Endothelial cell (in vitro differentiated cells): ENCODE results near the gene CCDC116. TPM values are rescaled to one million over a fixed set of nuclear protein-coding genes. Genes with fewer than 3 reads are reported as not detected.

Source experiments
- DNase-seq: peaks from one replicate; pipeline ENCODE4 v3.0.0; 2021; ENCODE audit warnings: low spot score
- H3K27ac Mint-ChIP-seq: one replicate; pipeline ENCODE4 v1.8.0; 2021; ENCODE audit warnings: mixed read lengths, inconsistent platforms; ENCODE audit not compliant: unreplicated experiment
- H3K27me3 Mint-ChIP-seq: one replicate; pipeline ENCODE4 v1.8.0; 2021; ENCODE audit warnings: mild to moderate bottlenecking, moderate library complexity, mixed read lengths, inconsistent platforms; ENCODE audit not compliant: unreplicated experiment
- H3K36me3 Mint-ChIP-seq: one replicate; pipeline ENCODE4 v1.8.0; 2021; ENCODE audit warnings: mild to moderate bottlenecking, low read depth, mixed read lengths, inconsistent platforms; ENCODE audit not compliant: unreplicated experiment
- H3K4me1 Mint-ChIP-seq: one replicate; pipeline ENCODE4 v1.8.0; 2021; ENCODE audit warnings: mild to moderate bottlenecking, mixed read lengths, inconsistent platforms; ENCODE audit not compliant: unreplicated experiment
- H3K4me3 Mint-ChIP-seq: one replicate; pipeline ENCODE4 v1.8.0; 2021; ENCODE audit warnings: mild to moderate bottlenecking, mixed read lengths, inconsistent platforms; ENCODE audit not compliant: unreplicated experiment
- H3K9me3 Mint-ChIP-seq: one replicate; pipeline ENCODE4 v1.8.0; 2021; ENCODE audit warnings: mixed read lengths, inconsistent platforms; ENCODE audit not compliant: unreplicated experiment
- total RNA-seq: library from RNA; stranded (reverse); fragmentation: NEBNext Ultra II Directional; extraction: Animal tissue kit (Norgen Biotek cat#: 25700); gene quantifications from one replicate; pipeline ENCODE4 v1.2.1, GENCODE V29; 2021; ENCODE audit not compliant: unreplicated experiment
- TF ChIP-seq, protein P1 (sequence below): fragments of 200-600 bp; sonication (generic); IDR thresholded peaks from one replicate; pipeline ENCODE4 v1.5.0; 2021; ENCODE audit warnings: antibody characterized with exemption; ENCODE audit not compliant: unreplicated experiment

The CCDC116 gene
- total RNA-seq, 1 donor from 2014 or later = 0.36 TPM

GRCh38 chr22:21624880-21625791, 7.4 kb upstream of the CCDC116 start:
- H3K9me3 Mint-ChIP-seq = no peaks in the 10 kb centered on the region
- H3K4me1 Mint-ChIP-seq = peaks cover 4% of the 10 kb centered on the region
- TF ChIP-seq, protein P1, sequence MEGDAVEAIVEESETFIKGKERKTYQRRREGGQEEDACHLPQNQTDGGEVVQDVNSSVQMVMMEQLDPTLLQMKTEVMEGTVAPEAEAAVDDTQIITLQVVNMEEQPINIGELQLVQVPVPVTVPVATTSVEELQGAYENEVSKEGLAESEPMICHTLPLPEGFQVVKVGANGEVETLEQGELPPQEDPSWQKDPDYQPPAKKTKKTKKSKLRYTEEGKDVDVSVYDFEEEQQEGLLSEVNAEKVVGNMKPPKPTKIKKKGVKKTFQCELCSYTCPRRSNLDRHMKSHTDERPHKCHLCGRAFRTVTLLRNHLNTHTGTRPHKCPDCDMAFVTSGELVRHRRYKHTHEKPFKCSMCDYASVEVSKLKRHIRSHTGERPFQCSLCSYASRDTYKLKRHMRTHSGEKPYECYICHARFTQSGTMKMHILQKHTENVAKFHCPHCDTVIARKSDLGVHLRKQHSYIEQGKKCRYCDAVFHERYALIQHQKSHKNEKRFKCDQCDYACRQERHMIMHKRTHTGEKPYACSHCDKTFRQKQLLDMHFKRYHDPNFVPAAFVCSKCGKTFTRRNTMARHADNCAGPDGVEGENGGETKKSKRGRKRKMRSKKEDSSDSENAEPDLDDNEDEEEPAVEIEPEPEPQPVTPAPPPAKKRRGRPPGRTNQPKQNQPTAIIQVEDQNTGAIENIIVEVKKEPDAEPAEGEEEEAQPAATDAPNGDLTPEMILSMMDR = no peak
- no peak for DNase-seq
- peak overlapping the region; percentile 30 for H3K27ac Mint-ChIP-seq
- peaks cover 20% of the 10 kb centered on the region for H3K36me3 Mint-ChIP-seq
- no peak overlapping the region for H3K4me3 Mint-ChIP-seq
- peaks cover 4% of the 10 kb centered on the region for H3K27me3 Mint-ChIP-seq

DNA sequence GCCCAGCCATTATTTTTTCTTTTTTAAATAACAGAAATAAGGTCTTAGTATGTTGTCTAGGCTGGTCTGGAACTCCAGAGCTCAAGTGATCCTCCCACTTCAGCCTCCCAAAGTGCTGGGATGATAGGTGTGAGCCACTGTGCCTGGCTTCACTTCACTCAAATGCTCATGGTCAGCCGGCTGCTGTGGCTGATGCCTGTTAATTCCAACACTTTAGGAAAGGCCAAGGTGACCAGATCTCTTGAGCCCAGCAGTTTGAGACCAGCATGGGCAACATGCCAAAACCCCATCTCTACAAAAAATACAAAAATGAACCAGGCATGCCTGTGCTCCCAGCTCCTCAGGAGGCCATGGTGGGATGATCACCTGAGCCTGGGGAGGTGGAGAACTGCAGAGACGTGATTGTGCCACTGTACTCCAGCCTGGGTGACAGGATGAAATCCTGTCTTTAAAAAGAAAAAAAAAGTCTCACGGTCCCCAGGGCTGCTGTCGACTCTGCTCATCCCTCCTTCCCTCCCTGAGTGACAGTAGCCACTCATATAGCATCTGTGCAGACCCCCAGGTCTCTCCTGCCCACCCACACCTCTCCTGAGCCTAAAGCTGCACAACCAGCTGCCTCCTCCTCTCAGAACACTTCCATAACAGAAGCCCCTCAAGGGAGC, 6.4 kb upstream of the CCDC116 start:
- H3K27me3 Mint-ChIP-seq = peaks cover 5% of the 10 kb centered on the region
- TF ChIP-seq, protein P1 = no peak
- no peaks in the 10 kb centered on the region for H3K9me3 Mint-ChIP-seq
- no peak overlapping the region for H3K27ac Mint-ChIP-seq
- DNase-seq = no peak
- H3K36me3 Mint-ChIP-seq = peaks cover 18% of the 10 kb centered on the region
- no peak overlapping the region for H3K4me3 Mint-ChIP-seq
- peaks cover 4% of the 10 kb centered on the region for H3K4me1 Mint-ChIP-seq

- no peak for DNase-seq
- Mint-ChIP-seq H3K4me1 (peaks cover 4% of the 10 kb centered on the region), H3K9me3 (no peaks in the 10 kb centered on the region), H3K27me3 (peaks cover 5% of the 10 kb centered on the region), H3K27ac (no peak overlapping the region), H3K36me3 (peaks cover 18% of the 10 kb centered on the region), H3K4me3 (no peak overlapping the region)
- TF ChIP-seq, protein P1 = no peak
These were observed 5.7 kb upstream of the CCDC116 start for GRCh38 chr22:21626735-21627469.

DNA sequence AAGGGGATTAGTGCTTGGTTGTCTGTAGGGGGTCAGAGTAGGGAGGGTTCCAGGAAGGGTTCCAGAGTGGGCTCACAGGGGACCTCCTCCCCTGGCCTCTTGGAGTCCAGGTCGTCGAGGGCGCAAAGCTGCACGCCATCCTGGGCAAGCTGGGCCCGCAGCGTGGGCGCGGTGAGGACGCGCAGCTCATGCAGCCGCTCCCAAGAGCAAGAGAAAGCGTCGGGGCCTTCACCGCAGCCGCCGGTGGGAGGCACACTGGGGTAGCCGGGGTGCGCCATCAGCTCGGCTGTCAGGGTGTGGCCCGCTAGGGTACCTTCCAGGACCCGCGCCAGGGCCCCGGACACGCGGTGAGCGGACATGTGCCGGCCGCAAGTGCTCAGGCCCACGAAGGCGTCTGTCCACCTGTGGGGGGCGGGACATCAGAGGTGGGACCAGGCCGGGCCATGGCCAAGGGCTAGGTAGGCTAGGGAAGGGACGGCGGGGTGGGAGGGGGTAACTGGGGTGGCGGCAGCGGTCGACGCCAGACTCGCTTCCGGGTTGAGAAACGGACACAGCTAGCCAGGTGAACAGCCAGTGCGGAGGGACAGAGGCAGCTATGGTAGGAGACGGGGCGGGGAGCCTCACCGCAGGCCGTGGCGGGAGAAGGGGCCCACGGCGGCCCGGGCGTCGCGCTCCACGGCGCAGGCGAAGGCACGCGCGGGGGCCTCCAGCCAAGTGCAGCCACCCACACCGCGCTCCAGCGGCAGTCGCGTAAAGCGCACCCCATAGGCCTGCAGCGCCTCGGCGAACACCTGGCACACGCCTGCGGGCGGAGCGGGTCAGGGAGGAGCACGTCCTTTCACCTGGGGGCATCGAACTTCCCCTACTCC, 3.9 kb upstream of the CCDC116 start:
- Mint-ChIP-seq H3K4me3 (peak overlapping the region; percentile 81), H3K27ac (peak overlapping the region; percentile 24), H3K4me1 (peaks cover 4% of the 10 kb centered on the region), H3K27me3 (peaks cover 5% of the 10 kb centered on the region), H3K36me3 (peaks cover 12% of the 10 kb centered on the region), H3K9me3 (no peaks in the 10 kb centered on the region)
- no peak for DNase-seq
- TF ChIP-seq, protein P1 = no peak
